ENCODE measurements around the gene NCAM1. TPM values are rescaled to one million over a fixed set of nuclear protein-coding genes. Genes with fewer than 3 reads are reported as not detected.

The NCAM1 gene
- total and polyA plus RNA-seq, 2 donors (not counting 3 experiments of a cell fraction or from before 2014, with no cell fraction given): 0.03 TPM; not detected in 1

DNA sequence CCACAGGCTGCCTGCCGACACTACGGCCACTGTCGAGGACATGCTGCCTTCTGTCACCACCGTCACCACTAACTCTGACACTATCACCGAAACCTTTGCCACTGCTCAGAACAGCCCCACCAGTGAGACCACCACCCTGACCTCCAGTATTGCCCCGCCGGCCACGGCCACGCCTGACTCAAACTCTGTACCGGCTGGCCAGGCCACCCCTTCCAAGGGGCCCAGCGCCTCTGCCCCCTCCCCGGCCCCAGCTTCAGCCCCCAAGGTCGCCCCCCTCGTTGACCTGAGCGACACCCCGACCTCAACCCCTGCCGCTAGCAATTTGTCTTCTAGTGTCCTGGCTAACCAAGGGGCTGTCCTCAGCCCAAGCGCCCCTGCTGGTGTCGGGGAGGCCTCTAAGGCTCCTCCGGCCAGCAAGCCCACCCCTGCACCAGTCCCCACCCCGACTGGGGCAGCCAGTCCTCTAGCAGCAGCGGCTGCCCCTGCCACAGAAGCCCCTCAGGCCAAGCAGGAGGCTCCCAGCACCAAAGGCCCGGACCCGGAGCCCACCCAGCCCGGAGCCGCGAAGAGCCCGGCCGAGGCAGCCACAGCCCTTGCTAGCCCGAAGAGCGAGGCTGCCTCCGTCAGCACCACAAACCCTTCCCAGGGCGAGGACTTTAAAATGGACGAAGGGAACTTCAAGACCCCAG is 311.9 kb downstream of the NCAM1 start:
- no peak for FAIRE-seq
- no peaks in the 10 kb centered on the region for H3K36me3 ChIP-seq (ENCODE audit: control insufficient read depth in 2 of 2, extremely low read depth in 1 of 2, insufficient read depth in 2 of 2, low read length in 2 of 2)
- H3K9me1 ChIP-seq (replicated peaks; ENCODE audit: control insufficient read depth, extremely low read depth, insufficient read depth, low read length): no peaks in the 10 kb centered on the region
- H4K20me1 ChIP-seq (replicated peaks; ENCODE audit: control insufficient read depth, extremely low read depth, insufficient read depth, low read length): no peaks in the 10 kb centered on the region
- CTCF ChIA-PET: interaction anchor here (1.1 kb wide), 1 partner anchor 17 kb away, joined by 4 read pairs; no protein-coding TSS in a partner anchor
- BruUV-seq (replicated peaks): no TSS peak
- no peaks in the 10 kb centered on the region for H3K4me1 ChIP-seq (ENCODE audit: control insufficient read depth, extremely low read depth, insufficient read depth, low read length)
- POLR2A ChIA-PET: no interaction called here
- no peak overlapping the region for H2AFZ ChIP-seq (ENCODE audit: low read depth, low read length)
- H3K79me2 ChIP-seq (ENCODE audit: control insufficient read depth, insufficient read depth, low read length): no peaks in the 10 kb centered on the region
- TF ChIP-seq JUN (IDR thresholded peaks at IDR 0.05; ENCODE audit: borderline replicate concordance, insufficient read depth, insufficient read length, low read depth) (no peak), EZH2 (IDR thresholded peaks at IDR 0.05; ENCODE audit: borderline replicate concordance, low read depth, low read length, severe bottlenecking) (no peak), GATA2 (IDR thresholded peaks at IDR 0.05; ENCODE audit: insufficient read depth, insufficient read length, low read depth, low read length) (no peak), POLR2AphosphoS5 (IDR thresholded peaks at IDR 0.05; ENCODE audit: insufficient read depth, low read depth, low read length) (no peak), MYC (IDR thresholded peaks at IDR 0.05; ENCODE audit: low read depth, low read length) (no peak), POLR2A (IDR thresholded peaks at IDR 0.05; ENCODE audit: low read depth, low read length) (no peak)
- TF ChIP-seq, protein P1, sequence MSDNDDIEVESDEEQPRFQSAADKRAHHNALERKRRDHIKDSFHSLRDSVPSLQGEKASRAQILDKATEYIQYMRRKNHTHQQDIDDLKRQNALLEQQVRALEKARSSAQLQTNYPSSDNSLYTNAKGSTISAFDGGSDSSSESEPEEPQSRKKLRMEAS (IDR thresholded peaks at IDR 0.05; ENCODE audit: insufficient read depth, insufficient read length): no peak
- TF ChIP-seq, protein P2, sequence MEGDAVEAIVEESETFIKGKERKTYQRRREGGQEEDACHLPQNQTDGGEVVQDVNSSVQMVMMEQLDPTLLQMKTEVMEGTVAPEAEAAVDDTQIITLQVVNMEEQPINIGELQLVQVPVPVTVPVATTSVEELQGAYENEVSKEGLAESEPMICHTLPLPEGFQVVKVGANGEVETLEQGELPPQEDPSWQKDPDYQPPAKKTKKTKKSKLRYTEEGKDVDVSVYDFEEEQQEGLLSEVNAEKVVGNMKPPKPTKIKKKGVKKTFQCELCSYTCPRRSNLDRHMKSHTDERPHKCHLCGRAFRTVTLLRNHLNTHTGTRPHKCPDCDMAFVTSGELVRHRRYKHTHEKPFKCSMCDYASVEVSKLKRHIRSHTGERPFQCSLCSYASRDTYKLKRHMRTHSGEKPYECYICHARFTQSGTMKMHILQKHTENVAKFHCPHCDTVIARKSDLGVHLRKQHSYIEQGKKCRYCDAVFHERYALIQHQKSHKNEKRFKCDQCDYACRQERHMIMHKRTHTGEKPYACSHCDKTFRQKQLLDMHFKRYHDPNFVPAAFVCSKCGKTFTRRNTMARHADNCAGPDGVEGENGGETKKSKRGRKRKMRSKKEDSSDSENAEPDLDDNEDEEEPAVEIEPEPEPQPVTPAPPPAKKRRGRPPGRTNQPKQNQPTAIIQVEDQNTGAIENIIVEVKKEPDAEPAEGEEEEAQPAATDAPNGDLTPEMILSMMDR (IDR thresholded peaks at IDR 0.05; ENCODE audit: extremely low read depth in 1 of 2, insufficient read depth in 1 of 2, low read depth in 1 of 2, low read length in 2 of 2): no peak
- dilution Hi-C loops (cut with MboI; ENCODE audit: extremely low pct_ligation_motif_present, low sequenced_read_pairs): no loop called here
- H3K4me2 ChIP-seq (ENCODE audit: insufficient read depth, low read length): no peak overlapping the region
- DNase-seq (ENCODE audit: low read depth, low spot score): no peak
- intact Hi-C loops (cut with micrococcal nuclease): no loop called here
- no peaks in the 10 kb centered on the region for H3K9me3 ChIP-seq (replicated peaks; ENCODE audit: control insufficient read depth, insufficient read depth, low read length)
- no peak overlapping the region for H3K4me3 ChIP-seq (replicated peaks in 1 of 3; ENCODE audit: insufficient read depth in 1 of 3, low read depth in 1 of 3, low read length in 3 of 3)
- no peak overlapping the region for H3K9ac ChIP-seq (replicated peaks; ENCODE audit: extremely low read depth, insufficient read depth, low read length)
- no peaks in the 10 kb centered on the region for H3K27me3 ChIP-seq (ENCODE audit: control insufficient read depth in 2 of 2, insufficient read depth in 2 of 2, low read length in 2 of 2)
- H3K27ac ChIP-seq (ENCODE audit: insufficient read depth, low read depth, low read length): no peak overlapping the region

All from endothelial cell of umbilical vein (primary cell).